CD4-positive, alpha-beta T cell (primary cell): ENCODE results near the gene YBX2. TPM values are rescaled to one million over a fixed set of nuclear protein-coding genes. Genes with fewer than 3 reads are reported as not detected.

Experiments
- ATAC-seq: fragments of 200-7000 bp; cut with Tn5 transposase; one replicate; pipeline ENCODE4 v1.10.0; 2022; ENCODE audit warnings: mild to moderate bottlenecking; ENCODE audit not compliant: poor library complexity
- CTCF ChIA-PET: fragments of 350-600 bp; sonication (Branson Sonifier 250); formaldehyde crosslinking; loops from one replicate; lab custom pipeline; 2021; ENCODE audit warnings: antibody characterized with exemption, inconsistent platforms; lab: Charles Lee
- POLR2A ChIA-PET: fragments of 350-600 bp; sonication (Branson Sonifier 250); formaldehyde crosslinking; loops from one replicate; lab custom pipeline; 2021; ENCODE audit warnings: antibody characterized with exemption, inconsistent platforms; lab: Charles Lee
- DNase-seq, 14 experiments: peaks; one replicate each; pipeline ENCODE4 v3.0.0-alpha.2; 2013 to 2020; ENCODE audit warnings: mixed read lengths in 2 of 14
- H3K27ac ChIP-seq, 2 donors: one replicate each; pipeline versions ENCODE4 v1.5.1 to v1.7.0; 2013; ENCODE audit warnings: low read length in 2 of 2, low read depth in 1 of 2, mild to moderate bottlenecking in 1 of 2
- H3K27me3 ChIP-seq, 2 experiments: 1 replicate in 1 of 2; 2 replicates in 1 of 2; pipeline versions ENCODE4 v1.6.1 to v1.7.0; 2013; ENCODE audit warnings: low read length in 2 of 2, control low read depth in 1 of 2, mild to moderate bottlenecking in 1 of 2, moderate library complexity in 1 of 2; ENCODE audit not compliant: insufficient read depth in 2 of 2, control insufficient read depth in 1 of 2
- H3K36me3 ChIP-seq: one replicate; pipeline ENCODE4 v1.6.1; 2013; ENCODE audit warnings: low read length, control low read depth; ENCODE audit not compliant: insufficient read depth
- H3K4me1 ChIP-seq: one replicate; pipeline ENCODE4 v1.6.1; 2013; ENCODE audit warnings: low read length, control low read depth; ENCODE audit not compliant: insufficient read depth
- H3K4me3 ChIP-seq: one replicate; pipeline ENCODE4 v1.5.1; 2013; ENCODE audit warnings: mild to moderate bottlenecking, low read length, moderate library complexity
- H3K9me3 ChIP-seq, 2 experiments: 1 replicate in 1 of 2; 2 replicates in 1 of 2; pipeline versions ENCODE4 v1.6.1 to v1.7.0; 2013; ENCODE audit warnings: low read length in 2 of 2, mild to moderate bottlenecking in 2 of 2, control low read depth in 1 of 2, moderate library complexity in 1 of 2; ENCODE audit not compliant: control insufficient read depth in 1 of 2, insufficient read depth in 1 of 2
- H3K27ac Mint-ChIP-seq: one replicate; pipeline ENCODE4 v1.8.0; 2020; ENCODE audit warnings: mixed read lengths
- H3K27me3 Mint-ChIP-seq: one replicate; pipeline ENCODE4 v1.8.0; 2021; ENCODE audit warnings: mixed read lengths
- H3K36me3 Mint-ChIP-seq: one replicate; pipeline ENCODE4 v1.8.0; 2021; ENCODE audit warnings: low read depth, mixed read lengths
- H3K4me1 Mint-ChIP-seq: one replicate; pipeline ENCODE4 v1.8.0; 2021; ENCODE audit warnings: low read depth, mixed read lengths
- H3K4me3 Mint-ChIP-seq: one replicate; pipeline ENCODE4 v1.8.0; 2020; ENCODE audit warnings: mild to moderate bottlenecking, mixed read lengths
- H3K9me3 Mint-ChIP-seq: one replicate; pipeline ENCODE4 v1.8.0; 2020; ENCODE audit warnings: mixed read lengths
- CTCF ChIP-seq: fragments of 200-600 bp; IDR thresholded peaks from one replicate; pipeline ENCODE4 v1.8.0; 2022; ENCODE audit warnings: antibody characterized with exemption, mild to moderate bottlenecking
- intact Hi-C, 2 experiments: fragments of 100-400 bp; cut with DNase I in 1 of 2; cut with micrococcal nuclease in 1 of 2; formaldehyde crosslinking; loops; one replicate each; pipeline versions ENCODE4 v1.15.1 to v1.9.0; 2023 to 2025; cut with DNase I, micrococcal nuclease
- total RNA-seq, 174 experiments: library from RNA in 2 of 174; stranded (reverse) in 2 of 174; gene quantifications; one replicate each; pipeline ENCODE4 v1.2.3 and lab custom pipeline; 2021 to 2026

The YBX2 gene
- total RNA-seq, 2 experiments from 2014 or later = 0.56 TPM; not detected in 1

- H3K4me3 ChIP-seq = peak within 1 kb of the TSS; percentile 50
- peaks cover 35% of the 10 kb centered on the region for H3K4me1 ChIP-seq
- ChIA-PET POLR2A (interaction anchor here (1.0 to 1.1 kb wide), 4 partner anchors 20 to 74 kb away, joined by 3 to 5 read pairs (median 4); partner anchors contain the start of genes ACAP1 and GABARAP), CTCF (no interaction called here)
- H3K27me3 ChIP-seq = peaks cover 12 to 13% of the 10 kb centered on the region in 2 experiments
- Mint-ChIP-seq H3K27me3 (peaks cover 15% of the 10 kb centered on the region), H3K4me1 (peaks cover 28% of the 10 kb centered on the region), H3K4me3 (peak within 1 kb of the TSS; percentile 84), H3K9me3 (no peaks in the 10 kb centered on the region), H3K36me3 (peaks cover 15% of the 10 kb centered on the region), H3K27ac (peak within 1 kb of the TSS; percentile 59)
- H3K36me3 ChIP-seq = peaks cover 18% of the 10 kb centered on the region
- peaks cover 0 to 7% of the 10 kb centered on the region in 2 experiments for H3K9me3 ChIP-seq
- intact Hi-C loops = no loop called here
- TF ChIP-seq CTCF = no peak
- peak in 2 of 14 experiments; percentile 30 to 51 for DNase-seq
- peak within 1 kb of the TSS in 1 of 2 donors; percentile 21 for H3K27ac ChIP-seq
- peak; percentile 11 for ATAC-seq
These were observed 32.1 kb downstream of the YBX2 start, which contains the start of gene CLDN7 for GRCh38 chr17:7262192-7262934. Gene CLDN7 (minus strand): TSS chr17:7262478. CDS start chr17:7262043, 435 bp downstream.

GRCh38 chr17:7261379-7262191, 32.9 kb downstream of the YBX2 start:
- Mint-ChIP-seq H3K27me3 (peaks cover 11% of the 10 kb centered on the region), H3K4me1 (peaks cover 28% of the 10 kb centered on the region), H3K4me3 (peak overlapping the region; percentile 76), H3K9me3 (no peaks in the 10 kb centered on the region), H3K36me3 (peaks cover 23% of the 10 kb centered on the region), H3K27ac (peak overlapping the region; percentile 59)
- ATAC-seq (peak; percentile 51), DNase-seq (peak in 6 of 14 experiments; percentile 14 to 59 (median 48))
- ChIA-PET CTCF (no interaction called here), POLR2A (interaction anchor here (1.0 to 1.1 kb wide), 4 partner anchors 19 to 75 kb away, joined by 3 to 5 read pairs (median 4); partner anchors contain the start of genes ACAP1 and GABARAP)
- peak overlapping the region in 1 of 2 donors; percentile 21 for H3K27ac ChIP-seq
- peak overlapping the region; percentile 50 for H3K4me3 ChIP-seq
- peaks cover 35% of the 10 kb centered on the region for H3K4me1 ChIP-seq
- peaks cover 0 to 7% of the 10 kb centered on the region in 2 experiments for H3K9me3 ChIP-seq
- intact Hi-C loops = no loop called here
- H3K36me3 ChIP-seq = peaks cover 25% of the 10 kb centered on the region
- TF ChIP-seq CTCF = no peak
- H3K27me3 ChIP-seq = peaks cover 12 to 13% of the 10 kb centered on the region in 2 experiments

GRCh38 chr17:7260651-7261378, 33.6 kb downstream of the YBX2 start:
- intact Hi-C loops = no loop called here
- Mint-ChIP-seq H3K4me3 (peak overlapping the region; percentile 69), H3K4me1 (peaks cover 28% of the 10 kb centered on the region), H3K27ac (peak overlapping the region; percentile 55), H3K27me3 (peaks cover 10% of the 10 kb centered on the region), H3K9me3 (no peaks in the 10 kb centered on the region), H3K36me3 (peaks cover 31% of the 10 kb centered on the region)
- Histone ChIP-seq H3K36me3 (peaks cover 30% of the 10 kb centered on the region), H3K27ac (peak overlapping the region in 1 of 2 donors; percentile 21), H3K4me3 (peak overlapping the region; percentile 50), H3K4me1 (peaks cover 35% of the 10 kb centered on the region), H3K27me3 (peaks cover 12 to 13% of the 10 kb centered on the region in 2 experiments), H3K9me3 (peaks cover 0 to 7% of the 10 kb centered on the region in 2 experiments)
- ATAC-seq (peak; percentile 53), DNase-seq (peak in 9 of 14 experiments; percentile 21 to 54 (median 45))
- ChIA-PET POLR2A (interaction anchor here (1.1 kb wide), 2 partner anchors 21 to 76 kb away, joined by 4 to 5 read pairs; partner anchors contain the start of gene ACAP1), CTCF (no interaction called here)
- TF ChIP-seq CTCF = no peak
